ENCODE results near the gene PALM.
"Not testable (repeated sequence)": the region's sequence is repeated elsewhere in the genome, so short reads cannot be mapped to it uniquely, and the experiment has no call there.

PALM gene

DNA sequence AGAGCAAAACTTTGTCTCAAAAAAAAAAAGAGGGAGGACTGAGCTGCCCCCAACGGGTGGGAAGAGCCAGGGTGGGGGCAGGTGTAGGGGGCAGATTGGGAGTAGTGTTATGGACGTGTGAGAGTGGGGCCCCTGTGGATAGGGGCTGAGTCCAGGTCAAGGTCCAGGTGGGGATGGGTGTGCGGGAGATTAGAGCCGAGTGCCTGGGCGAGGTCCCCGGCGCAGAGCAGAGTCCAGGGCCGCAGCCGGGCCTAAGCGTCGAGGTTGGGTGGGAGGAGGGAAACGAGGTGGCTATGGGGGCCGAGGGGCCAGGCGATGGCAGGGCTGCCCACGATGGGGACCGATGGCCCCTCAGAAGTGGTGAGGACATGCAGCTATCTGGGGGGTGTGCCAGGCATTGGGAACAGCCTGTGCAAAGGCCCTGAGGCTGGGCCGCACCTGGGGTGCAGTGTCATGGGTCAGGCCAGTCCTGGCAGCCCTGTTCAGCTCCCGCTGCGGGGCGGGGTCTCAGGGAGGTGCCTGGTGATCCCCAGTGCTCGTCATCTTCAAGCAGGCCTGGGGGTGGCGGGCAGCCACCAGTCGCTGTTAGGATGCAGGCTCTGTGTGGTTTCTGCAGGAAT is 29.9 kb downstream of the PALM start:
- H3K27ac ChIP-seq (ENCODE audit: low read depth, low read length, poor library complexity, severe bottlenecking): no peak overlapping the region
- H3K4me2 ChIP-seq (ENCODE audit: low read length): no peak overlapping the region
- H3K4me1 ChIP-seq (ENCODE audit: insufficient read depth, low read length, severe bottlenecking): no peaks in the 10 kb centered on the region
- H3K9me3 ChIP-seq (ENCODE audit: low read length): no peaks in the 10 kb centered on the region
- peaks cover 9% of the 10 kb centered on the region; the same call in 1 of the 2 replicates for H3K27me3 ChIP-seq (ENCODE audit: insufficient read depth, low read length)
- no peaks in the 10 kb centered on the region for H4K20me1 ChIP-seq (ENCODE audit: insufficient read depth, low read length)
- H2AFZ ChIP-seq (ENCODE audit: low read length): no peak overlapping the region
- H3K79me2 ChIP-seq (ENCODE audit: insufficient read depth, low read length): no peaks in the 10 kb centered on the region
- no peaks in the 10 kb centered on the region for H3F3A ChIP-seq (ENCODE audit: insufficient read depth, low read length)
- H3K4me3 ChIP-seq (ENCODE audit: low read depth, low read length, poor library complexity, severe bottlenecking): no peak overlapping the region
- no peak overlapping the region for H3K9ac ChIP-seq (ENCODE audit: low read length)
- no peaks in the 10 kb centered on the region; the same call in 1 of the 2 replicates for H3K36me3 ChIP-seq (ENCODE audit: insufficient read depth, low read length)
- H3K9me2 ChIP-seq (ENCODE audit: low read depth, low read length): no peaks in the 10 kb centered on the region
- TF ChIP-seq, protein P1, sequence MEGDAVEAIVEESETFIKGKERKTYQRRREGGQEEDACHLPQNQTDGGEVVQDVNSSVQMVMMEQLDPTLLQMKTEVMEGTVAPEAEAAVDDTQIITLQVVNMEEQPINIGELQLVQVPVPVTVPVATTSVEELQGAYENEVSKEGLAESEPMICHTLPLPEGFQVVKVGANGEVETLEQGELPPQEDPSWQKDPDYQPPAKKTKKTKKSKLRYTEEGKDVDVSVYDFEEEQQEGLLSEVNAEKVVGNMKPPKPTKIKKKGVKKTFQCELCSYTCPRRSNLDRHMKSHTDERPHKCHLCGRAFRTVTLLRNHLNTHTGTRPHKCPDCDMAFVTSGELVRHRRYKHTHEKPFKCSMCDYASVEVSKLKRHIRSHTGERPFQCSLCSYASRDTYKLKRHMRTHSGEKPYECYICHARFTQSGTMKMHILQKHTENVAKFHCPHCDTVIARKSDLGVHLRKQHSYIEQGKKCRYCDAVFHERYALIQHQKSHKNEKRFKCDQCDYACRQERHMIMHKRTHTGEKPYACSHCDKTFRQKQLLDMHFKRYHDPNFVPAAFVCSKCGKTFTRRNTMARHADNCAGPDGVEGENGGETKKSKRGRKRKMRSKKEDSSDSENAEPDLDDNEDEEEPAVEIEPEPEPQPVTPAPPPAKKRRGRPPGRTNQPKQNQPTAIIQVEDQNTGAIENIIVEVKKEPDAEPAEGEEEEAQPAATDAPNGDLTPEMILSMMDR (IDR thresholded peaks at IDR 0.05; ENCODE audit: low read length): no peak
- TF ChIP-seq EZH2 (IDR thresholded peaks at IDR 0.05; ENCODE audit: borderline replicate concordance, low read length): no peak

DNA sequence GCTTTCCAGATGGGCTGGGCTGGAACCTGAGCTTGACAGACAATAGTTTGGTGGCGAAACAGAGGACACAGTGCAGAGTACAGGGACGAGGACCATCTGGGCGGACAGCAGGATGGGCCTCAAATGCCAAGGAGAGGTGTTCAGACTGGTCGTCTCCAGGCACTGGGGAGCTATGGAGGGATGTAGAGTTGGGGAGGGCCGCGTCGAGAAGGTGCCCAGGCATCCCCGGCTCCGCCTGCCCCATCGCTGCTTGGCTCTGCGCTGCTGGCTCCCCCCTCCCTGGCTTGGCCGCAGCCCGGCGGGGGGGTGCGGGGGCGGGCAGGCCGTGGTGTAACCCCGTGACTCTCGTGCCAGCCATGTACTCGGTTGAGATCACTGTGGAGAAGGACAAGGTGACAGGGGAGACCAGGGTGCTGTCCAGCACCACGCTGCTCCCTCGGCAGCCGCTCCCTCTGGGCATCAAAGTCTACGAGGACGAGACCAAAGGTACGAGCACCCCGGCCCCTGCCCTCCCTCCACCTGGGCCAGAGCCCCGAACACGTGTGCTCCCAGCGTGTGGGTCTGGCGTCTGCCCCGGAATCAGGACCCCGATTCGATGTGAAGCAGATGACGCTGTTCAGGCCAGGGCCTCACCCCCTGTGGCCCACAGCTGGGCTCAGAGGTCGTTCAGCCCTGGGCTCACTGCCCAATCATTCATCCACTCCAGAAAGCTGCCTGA is 31.4 kb downstream of the PALM start:
- no peak overlapping the region for H3K4me3 ChIP-seq (ENCODE audit: low read depth, low read length, poor library complexity, severe bottlenecking)
- H3K27ac ChIP-seq (ENCODE audit: low read depth, low read length, poor library complexity, severe bottlenecking): no peak overlapping the region
- H3F3A ChIP-seq (ENCODE audit: insufficient read depth, low read length): no peaks in the 10 kb centered on the region
- TF ChIP-seq, protein P1 (IDR thresholded peaks at IDR 0.05; ENCODE audit: low read length): no peak
- TF ChIP-seq EZH2 (IDR thresholded peaks at IDR 0.05; ENCODE audit: borderline replicate concordance, low read length): no peak
- H2AFZ ChIP-seq (ENCODE audit: low read length): no peak overlapping the region
- no peaks in the 10 kb centered on the region for H3K9me2 ChIP-seq (ENCODE audit: low read depth, low read length)
- no peak overlapping the region for H3K9ac ChIP-seq (ENCODE audit: low read length)
- H3K36me3 ChIP-seq (ENCODE audit: insufficient read depth, low read length): no peaks in the 10 kb centered on the region; the same call in 1 of the 2 replicates
- no peaks in the 10 kb centered on the region for H3K79me2 ChIP-seq (ENCODE audit: insufficient read depth, low read length)
- H3K27me3 ChIP-seq (ENCODE audit: insufficient read depth, low read length): peaks cover 6% of the 10 kb centered on the region; the same call in 1 of the 2 replicates
- H3K4me2 ChIP-seq (ENCODE audit: low read length): no peak overlapping the region
- no peaks in the 10 kb centered on the region for H3K4me1 ChIP-seq (ENCODE audit: insufficient read depth, low read length, severe bottlenecking)
- H4K20me1 ChIP-seq (ENCODE audit: insufficient read depth, low read length): no peaks in the 10 kb centered on the region
- H3K9me3 ChIP-seq (ENCODE audit: low read length): no peaks in the 10 kb centered on the region

DNA sequence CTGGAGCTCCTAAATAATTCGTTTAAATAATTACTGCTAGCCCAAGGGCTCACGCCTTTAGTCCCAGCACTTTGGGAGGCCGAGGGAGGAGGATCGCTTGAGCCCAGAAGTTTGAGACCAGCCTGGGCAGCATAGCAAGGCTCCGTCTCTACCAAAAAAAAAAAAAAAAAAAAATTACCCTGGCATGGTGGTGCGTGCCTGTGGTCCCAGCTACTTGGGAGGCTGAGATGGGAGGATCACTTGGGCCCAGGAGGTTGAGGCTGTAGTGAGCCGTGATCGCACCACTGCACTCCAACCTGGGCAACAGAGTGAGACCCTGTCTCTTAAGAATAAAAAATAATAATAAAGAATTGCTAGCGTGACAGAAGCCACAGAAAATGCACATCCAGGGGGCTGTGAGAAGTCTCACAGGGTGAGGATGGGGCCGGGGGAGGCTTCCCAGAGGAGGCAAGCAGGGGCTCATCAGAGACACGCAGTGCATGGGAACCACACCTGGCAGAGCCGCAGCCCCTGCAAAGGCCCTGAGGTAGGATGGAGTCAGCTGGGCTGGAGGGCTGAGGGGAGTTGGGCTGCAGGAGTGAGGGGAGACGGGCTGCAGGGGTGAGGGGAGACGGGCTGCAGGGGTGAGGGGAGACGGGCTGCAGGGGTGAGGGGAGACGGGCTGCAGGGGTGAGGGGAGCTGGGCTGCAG is 32.2 kb downstream of the PALM start:
- H3K9me2 ChIP-seq (ENCODE audit: low read depth, low read length); H3F3A ChIP-seq (ENCODE audit: insufficient read depth, low read length); H3K36me3 ChIP-seq (ENCODE audit: insufficient read depth, low read length); H3K4me1 ChIP-seq (ENCODE audit: insufficient read depth, low read length, severe bottlenecking); H3K27ac ChIP-seq (ENCODE audit: low read depth, low read length, poor library complexity, severe bottlenecking); H3K79me2 ChIP-seq (ENCODE audit: insufficient read depth, low read length); H3K4me2 ChIP-seq (ENCODE audit: low read length); H2AFZ ChIP-seq (ENCODE audit: low read length); H3K9me3 ChIP-seq (ENCODE audit: low read length); H3K9ac ChIP-seq (ENCODE audit: low read length); H4K20me1 ChIP-seq (ENCODE audit: insufficient read depth, low read length); H3K4me3 ChIP-seq (ENCODE audit: low read depth, low read length, poor library complexity, severe bottlenecking); H3K27me3 ChIP-seq (ENCODE audit: insufficient read depth, low read length): not testable (repeated sequence)

All from OCI-LY1 (cell line).